HG02678 (cell line): ENCODE measurements around the gene AIP.

Experiments
- ATAC-seq: cut with Tn5 transposase; IDR thresholded peaks from one replicate; pipeline ENCODE4 v1.9.1; 2021; ENCODE audit warnings: mild to moderate bottlenecking, moderate library complexity; ENCODE audit not compliant: unreplicated experiment

The AIP gene

GRCh38 chr11:67525275-67525976, 42.6 kb downstream of the AIP start:
- no peak for ATAC-seq

GRCh38 chr11:67528376-67528775, 45.5 kb downstream of the AIP start:
- ATAC-seq = no peak

- ATAC-seq = no peak
Observed at GRCh38 chr11:67530282-67530592, 47.4 kb downstream of the AIP start.

DNA sequence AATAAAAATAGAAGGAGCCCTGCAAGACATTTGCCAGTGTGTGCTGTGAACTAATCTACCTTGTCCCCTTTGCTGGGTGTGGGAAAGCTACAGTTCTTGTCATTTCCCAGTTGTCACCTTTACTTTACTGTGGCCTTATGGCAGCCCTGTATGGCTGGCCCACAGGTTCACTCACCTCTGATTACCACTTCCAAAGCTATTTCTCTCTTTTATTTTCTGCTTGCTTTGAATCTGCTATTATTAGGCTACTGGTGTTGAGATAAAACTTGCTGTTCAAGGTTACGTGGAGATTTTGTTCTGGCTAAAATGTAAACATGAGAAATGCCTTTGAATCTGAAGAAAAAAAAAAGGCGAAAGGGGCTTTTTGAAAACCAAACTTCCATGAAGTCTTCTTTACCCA, 50.1 kb downstream of the AIP start:
- ATAC-seq = no peak

GRCh38 chr11:67534070-67534679, 51.3 kb downstream of the AIP start:
- no peak for ATAC-seq

DNA sequence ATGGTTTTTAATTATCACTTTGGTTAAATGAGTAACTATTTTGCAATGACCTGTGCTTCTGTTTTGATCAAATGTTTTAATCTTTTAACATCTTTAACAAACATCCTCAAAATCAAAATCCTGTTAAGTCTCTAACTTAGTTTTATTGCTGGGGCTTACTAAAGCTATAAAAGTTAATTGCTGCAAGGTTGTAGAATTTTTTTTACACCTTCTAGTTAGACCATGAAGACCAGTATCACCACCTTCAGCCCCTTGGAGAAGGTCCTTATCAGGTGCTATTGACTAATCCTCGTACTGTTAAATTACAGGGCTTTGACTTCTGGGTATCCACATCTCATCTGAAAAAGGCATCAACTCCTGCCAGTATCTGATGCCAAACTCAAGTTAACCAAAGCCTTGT, 52.7 kb downstream of the AIP start:
- ATAC-seq = no peak

GRCh38 chr11:67538306-67538705, 55.5 kb downstream of the AIP start:
- no peak for ATAC-seq

DNA sequence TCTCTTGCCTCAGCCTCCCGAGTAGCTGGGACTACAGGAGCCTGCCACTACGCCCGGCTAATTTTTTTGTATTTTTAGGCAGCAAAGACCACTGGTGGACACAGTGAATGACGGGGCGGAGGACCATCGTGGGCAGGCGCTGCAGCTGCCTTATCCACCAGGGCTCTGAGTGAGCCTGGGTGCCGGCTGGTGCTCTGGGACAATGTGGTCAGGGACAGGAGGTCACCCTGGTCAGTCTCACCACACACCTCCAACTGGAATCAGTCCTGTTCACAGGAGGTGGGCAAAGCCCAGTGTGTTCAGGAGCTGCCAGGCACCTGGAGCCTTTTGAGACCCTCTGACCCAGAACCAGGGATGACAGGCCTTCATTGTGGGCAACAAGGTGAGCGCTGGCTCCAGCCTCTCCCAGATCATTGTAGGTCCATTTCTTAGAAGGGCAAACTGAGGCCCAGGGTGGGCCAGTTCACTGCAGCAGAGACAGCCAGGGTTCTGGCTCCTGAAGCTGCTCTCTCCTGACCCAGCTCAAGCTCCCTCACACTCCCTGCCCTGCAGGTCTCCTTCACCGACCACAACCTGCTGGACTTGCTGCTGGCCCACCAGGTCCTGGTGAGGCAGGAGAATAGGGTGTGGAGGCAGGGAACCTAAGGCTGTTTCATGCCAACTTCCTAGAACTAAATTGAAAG, 56.1 kb downstream of the AIP start:
- no peak for ATAC-seq

DNA sequence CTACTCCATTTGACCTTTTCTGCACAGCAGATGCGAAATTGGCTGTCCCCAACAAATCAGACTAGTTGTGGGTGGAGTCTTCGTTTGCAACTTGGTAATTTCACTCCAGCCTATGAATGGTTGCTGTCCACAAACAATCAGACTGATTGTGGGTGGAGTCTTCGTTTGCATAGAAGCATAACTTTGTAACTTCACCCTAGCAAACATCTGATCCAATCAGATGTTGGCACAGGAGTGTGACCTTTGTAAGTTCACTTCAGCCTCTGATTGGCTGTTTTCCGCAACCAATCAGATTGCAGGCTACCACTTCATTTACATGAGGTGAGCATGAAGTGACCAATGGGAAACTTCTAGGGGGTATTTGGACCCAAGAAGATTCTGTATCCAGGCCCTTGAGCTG, 56.7 kb downstream of the AIP start:
- ATAC-seq = no peak
